ENCODE results near the gene TRMO. TPM values are rescaled to one million over a fixed set of nuclear protein-coding genes. Genes with fewer than 3 reads are reported as not detected.

Gene TRMO
- total RNA-seq, 1 donor from 2014 or later = 6.8 TPM

- H3K27me3 Mint-ChIP-seq (ENCODE audit: unreplicated experiment) = peaks cover 33% of the 10 kb centered on the region
- DNase-seq (ENCODE audit: low spot score) = no peak
- no peak for TF ChIP-seq CTCF (IDR thresholded peaks at IDR 0.05; ENCODE audit: unreplicated experiment)
- H3K27ac Mint-ChIP-seq (ENCODE audit: unreplicated experiment) = no peak overlapping the region
- no peak overlapping the region for H3K4me3 Mint-ChIP-seq (ENCODE audit: unreplicated experiment)
- H3K9me3 Mint-ChIP-seq (ENCODE audit: unreplicated experiment) = no peaks in the 10 kb centered on the region
- H3K4me1 Mint-ChIP-seq (ENCODE audit: unreplicated experiment) = peaks cover 10% of the 10 kb centered on the region
- H3K36me3 Mint-ChIP-seq (ENCODE audit: low read depth, unreplicated experiment) = no peaks in the 10 kb centered on the region
Observed at GRCh38 chr9:97858826-97859225, 63.5 kb downstream of the TRMO start.

GRCh38 chr9:97858393-97858713 lies 63.9 kb downstream of the TRMO start:
- DNase-seq (ENCODE audit: low spot score) = no peak
- Mint-ChIP-seq H3K27me3 (ENCODE audit: unreplicated experiment) (peaks cover 33% of the 10 kb centered on the region), H3K4me1 (ENCODE audit: unreplicated experiment) (peaks cover 10% of the 10 kb centered on the region), H3K36me3 (ENCODE audit: low read depth, unreplicated experiment) (no peaks in the 10 kb centered on the region), H3K4me3 (ENCODE audit: unreplicated experiment) (no peak overlapping the region), H3K27ac (ENCODE audit: unreplicated experiment) (no peak overlapping the region), H3K9me3 (ENCODE audit: unreplicated experiment) (no peaks in the 10 kb centered on the region)
- no peak for TF ChIP-seq CTCF (IDR thresholded peaks at IDR 0.05; ENCODE audit: unreplicated experiment)

- Mint-ChIP-seq H3K27me3 (ENCODE audit: unreplicated experiment) (peaks cover 33% of the 10 kb centered on the region), H3K27ac (ENCODE audit: unreplicated experiment) (no peak overlapping the region), H3K4me3 (ENCODE audit: unreplicated experiment) (no peak overlapping the region), H3K9me3 (ENCODE audit: unreplicated experiment) (no peaks in the 10 kb centered on the region), H3K36me3 (ENCODE audit: low read depth, unreplicated experiment) (no peaks in the 10 kb centered on the region), H3K4me1 (ENCODE audit: unreplicated experiment) (peaks cover 10% of the 10 kb centered on the region)
- DNase-seq (ENCODE audit: low spot score) = no peak
- no peak for TF ChIP-seq CTCF (IDR thresholded peaks at IDR 0.05; ENCODE audit: unreplicated experiment)
Observed at GRCh38 chr9:97857606-97858392, 64.5 kb downstream of the TRMO start.

GRCh38 chr9:97856857-97857605 lies 65.3 kb downstream of the TRMO start:
- Mint-ChIP-seq H3K27me3 (ENCODE audit: unreplicated experiment) (peaks cover 36% of the 10 kb centered on the region), H3K4me3 (ENCODE audit: unreplicated experiment) (no peak overlapping the region), H3K4me1 (ENCODE audit: unreplicated experiment) (peaks cover 13% of the 10 kb centered on the region), H3K36me3 (ENCODE audit: low read depth, unreplicated experiment) (no peaks in the 10 kb centered on the region), H3K27ac (ENCODE audit: unreplicated experiment) (no peak overlapping the region), H3K9me3 (ENCODE audit: unreplicated experiment) (no peaks in the 10 kb centered on the region)
- DNase-seq (ENCODE audit: low spot score) = no peak
- TF ChIP-seq CTCF (IDR thresholded peaks at IDR 0.05; ENCODE audit: unreplicated experiment) = no peak

- no peaks in the 10 kb centered on the region for H3K36me3 Mint-ChIP-seq (ENCODE audit: low read depth, unreplicated experiment)
- peaks cover 13% of the 10 kb centered on the region for H3K4me1 Mint-ChIP-seq (ENCODE audit: unreplicated experiment)
- H3K27me3 Mint-ChIP-seq (ENCODE audit: unreplicated experiment) = peaks cover 29% of the 10 kb centered on the region
- TF ChIP-seq CTCF (IDR thresholded peaks at IDR 0.05; ENCODE audit: unreplicated experiment) = no peak
- no peaks in the 10 kb centered on the region for H3K9me3 Mint-ChIP-seq (ENCODE audit: unreplicated experiment)
- no peak overlapping the region for H3K4me3 Mint-ChIP-seq (ENCODE audit: unreplicated experiment)
- no peak overlapping the region for H3K27ac Mint-ChIP-seq (ENCODE audit: unreplicated experiment)
- DNase-seq (ENCODE audit: low spot score) = no peak
Observed at GRCh38 chr9:97855899-97856298, 66.4 kb downstream of the TRMO start.

Data from endothelial cell (in vitro differentiated cells).